Choroid plexus epithelial cell (primary cell): Measurements from ENCODE around the gene CPEB3.
"Not testable (repeated sequence)": the region's sequence is repeated elsewhere in the genome, so short reads cannot be mapped to it uniquely, and the experiment has no call there.

Experiments
- DNase-seq: peaks from one replicate; pipeline ENCODE4 v3.0.0-alpha.2; 2010; ENCODE audit warnings: low read depth
- H3K4me3 ChIP-seq: 2 replicates; pipeline ENCODE4 v1.5.1; 2011; ENCODE audit warnings: low read depth, mild to moderate bottlenecking, control low read depth, low read length, moderate library complexity
- TF ChIP-seq, protein P1 (sequence below): conservative IDR thresholded peaks from 2 replicates; pipeline ENCODE4 v1.5.1; 2011; ENCODE audit warnings: low read depth, mild to moderate bottlenecking, control low read depth, inconsistent platforms, low read length, moderate library complexity

The CPEB3 gene

DNA sequence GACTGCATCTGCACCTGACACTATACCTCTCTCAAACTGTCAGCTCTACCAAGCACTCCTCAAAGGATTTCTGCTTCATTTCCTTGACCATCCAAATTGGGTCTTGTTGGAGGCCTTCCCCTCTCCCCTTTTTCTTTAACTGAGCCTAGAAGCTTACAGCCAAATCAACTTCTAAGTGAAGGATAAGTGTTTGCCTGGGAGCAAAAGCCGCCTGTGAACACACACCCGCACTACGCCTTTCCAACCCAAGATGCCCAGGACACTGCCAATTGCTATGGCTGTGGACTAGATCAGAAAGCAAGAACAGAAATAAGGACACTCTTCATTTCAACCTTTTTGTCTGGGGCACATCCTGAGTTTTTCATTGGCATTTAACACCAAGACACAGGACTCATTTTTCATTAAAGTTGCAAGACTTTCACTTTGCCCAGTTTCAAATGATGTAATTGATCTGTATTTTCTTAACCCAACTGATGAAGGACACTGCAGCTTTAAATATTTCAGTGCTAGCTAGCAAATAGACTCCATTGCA lies 52.8 kb downstream of the CPEB3 start:
- TF ChIP-seq, protein P1, sequence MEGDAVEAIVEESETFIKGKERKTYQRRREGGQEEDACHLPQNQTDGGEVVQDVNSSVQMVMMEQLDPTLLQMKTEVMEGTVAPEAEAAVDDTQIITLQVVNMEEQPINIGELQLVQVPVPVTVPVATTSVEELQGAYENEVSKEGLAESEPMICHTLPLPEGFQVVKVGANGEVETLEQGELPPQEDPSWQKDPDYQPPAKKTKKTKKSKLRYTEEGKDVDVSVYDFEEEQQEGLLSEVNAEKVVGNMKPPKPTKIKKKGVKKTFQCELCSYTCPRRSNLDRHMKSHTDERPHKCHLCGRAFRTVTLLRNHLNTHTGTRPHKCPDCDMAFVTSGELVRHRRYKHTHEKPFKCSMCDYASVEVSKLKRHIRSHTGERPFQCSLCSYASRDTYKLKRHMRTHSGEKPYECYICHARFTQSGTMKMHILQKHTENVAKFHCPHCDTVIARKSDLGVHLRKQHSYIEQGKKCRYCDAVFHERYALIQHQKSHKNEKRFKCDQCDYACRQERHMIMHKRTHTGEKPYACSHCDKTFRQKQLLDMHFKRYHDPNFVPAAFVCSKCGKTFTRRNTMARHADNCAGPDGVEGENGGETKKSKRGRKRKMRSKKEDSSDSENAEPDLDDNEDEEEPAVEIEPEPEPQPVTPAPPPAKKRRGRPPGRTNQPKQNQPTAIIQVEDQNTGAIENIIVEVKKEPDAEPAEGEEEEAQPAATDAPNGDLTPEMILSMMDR: no peak
- peak; percentile 24 for DNase-seq
- H3K4me3 ChIP-seq: peak overlapping the region; percentile 73

DNA sequence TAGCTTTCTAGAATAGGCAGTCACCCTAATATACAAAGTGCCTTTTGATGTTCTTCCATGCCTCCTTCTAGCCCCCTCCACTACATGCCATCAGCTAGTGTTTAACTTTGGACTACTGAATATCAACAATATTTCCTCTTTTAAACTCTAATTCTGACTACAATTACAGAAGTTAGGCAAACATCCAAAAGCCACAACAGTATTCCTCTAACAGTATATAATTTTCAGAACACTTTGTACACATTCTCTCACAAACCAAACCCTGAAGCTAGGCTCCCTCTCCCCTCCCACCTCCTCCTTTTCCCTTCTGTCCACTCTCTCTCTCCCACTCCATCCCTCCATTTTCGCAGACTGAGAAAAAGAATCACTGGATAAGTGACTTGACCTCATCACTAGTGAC lies 59.7 kb downstream of the CPEB3 start:
- TF ChIP-seq, protein P1: no peak
- H3K4me3 ChIP-seq: no peak overlapping the region
- no peak for DNase-seq

DNA sequence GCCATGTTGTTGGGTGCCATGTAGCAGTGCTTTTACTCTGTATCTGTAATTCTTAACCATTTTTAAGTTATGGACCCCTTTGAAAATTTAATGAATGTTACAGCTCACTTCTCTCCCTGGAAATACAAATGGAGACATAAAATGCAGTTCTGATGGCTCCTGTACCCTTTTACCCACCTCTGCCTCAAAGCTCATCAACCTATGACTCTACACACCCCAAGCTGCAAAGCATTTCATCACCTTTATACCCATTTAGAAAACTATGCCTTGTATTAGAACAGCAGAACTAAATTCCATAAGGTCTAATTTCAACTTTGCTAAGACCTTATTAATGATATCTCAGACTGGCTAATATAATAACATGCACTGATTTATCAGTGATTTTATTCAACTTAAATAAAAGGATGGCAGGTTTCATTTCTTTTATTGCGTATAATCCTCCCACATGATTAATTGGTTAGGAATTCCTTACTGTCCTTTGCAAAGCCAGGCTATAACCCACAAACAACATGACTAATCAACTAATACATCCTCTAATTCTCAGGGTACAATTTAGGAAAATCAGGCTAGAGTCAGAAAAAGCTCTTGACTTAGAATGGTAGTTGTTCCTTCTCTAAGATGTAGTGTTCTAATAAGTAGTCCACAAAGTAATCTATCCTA lies 68.1 kb downstream of the CPEB3 start:
- TF ChIP-seq, protein P1: no peak
- H3K4me3 ChIP-seq: no peak overlapping the region
- peak; percentile 74 for DNase-seq

DNA sequence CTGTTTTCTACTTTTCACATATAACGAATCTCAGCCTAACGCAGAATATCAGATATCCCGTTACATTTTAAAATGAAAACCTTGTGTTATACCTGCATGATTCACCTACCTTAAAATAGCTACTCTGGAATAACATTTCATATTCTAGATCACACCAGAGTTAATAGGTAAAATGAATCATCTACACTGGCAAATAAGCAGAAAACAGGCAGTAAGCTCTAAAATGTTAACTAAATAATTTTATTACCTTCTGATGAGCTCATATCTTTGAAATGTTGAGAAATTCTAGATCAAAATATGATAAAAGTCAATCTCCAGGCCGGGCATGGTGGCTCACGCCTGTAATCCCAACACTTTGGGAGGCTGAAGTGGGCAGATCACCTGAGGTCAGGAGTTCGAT lies 71.3 kb downstream of the CPEB3 start:
- no peak for DNase-seq
- TF ChIP-seq, protein P1: no peak
- H3K4me3 ChIP-seq: no peak overlapping the region

DNA sequence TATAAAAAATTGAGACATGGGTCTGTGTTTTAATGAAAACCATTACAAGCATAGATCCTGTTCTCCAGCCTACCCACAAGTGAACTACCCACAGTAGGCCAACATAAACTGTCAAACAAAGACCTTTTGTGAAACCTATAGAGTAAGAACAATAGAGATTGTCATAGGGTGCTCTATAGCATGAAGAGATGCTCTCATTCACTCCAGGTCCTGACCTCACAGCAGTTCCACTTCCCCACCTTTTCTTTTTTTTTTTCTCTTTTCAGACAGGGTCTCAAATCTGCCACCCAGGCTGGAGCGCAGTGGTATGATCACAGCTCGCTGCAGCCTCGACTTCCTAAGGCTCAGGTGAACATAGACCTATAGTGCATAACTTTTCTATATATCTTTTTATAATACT lies 72.3 kb downstream of the CPEB3 start:
- no peak overlapping the region for H3K4me3 ChIP-seq
- no peak for DNase-seq
- TF ChIP-seq, protein P1: no peak

DNA sequence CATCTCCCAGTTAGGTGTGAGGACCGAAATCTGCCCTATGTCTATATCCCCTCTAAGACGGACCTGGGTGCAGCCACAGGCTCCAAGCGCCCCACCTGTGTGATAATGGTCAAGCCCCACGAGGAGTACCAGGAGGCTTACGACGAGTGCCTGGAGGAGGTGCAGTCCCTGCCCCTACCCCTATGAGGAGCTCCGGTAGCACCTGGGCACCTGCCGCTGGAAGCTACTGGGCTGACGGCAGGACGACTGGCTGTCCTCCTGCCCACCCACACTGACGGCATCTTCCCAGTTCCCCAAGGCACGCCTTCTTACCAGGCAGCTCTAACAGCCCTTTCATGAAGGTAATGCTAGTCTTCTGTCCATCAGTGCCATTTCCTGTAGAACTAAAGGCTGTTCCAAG lies 74.3 kb downstream of the CPEB3 start:
- TF ChIP-seq, protein P1: peak; percentile 4
- H3K4me3 ChIP-seq, DNase-seq: not testable (repeated sequence)

DNA sequence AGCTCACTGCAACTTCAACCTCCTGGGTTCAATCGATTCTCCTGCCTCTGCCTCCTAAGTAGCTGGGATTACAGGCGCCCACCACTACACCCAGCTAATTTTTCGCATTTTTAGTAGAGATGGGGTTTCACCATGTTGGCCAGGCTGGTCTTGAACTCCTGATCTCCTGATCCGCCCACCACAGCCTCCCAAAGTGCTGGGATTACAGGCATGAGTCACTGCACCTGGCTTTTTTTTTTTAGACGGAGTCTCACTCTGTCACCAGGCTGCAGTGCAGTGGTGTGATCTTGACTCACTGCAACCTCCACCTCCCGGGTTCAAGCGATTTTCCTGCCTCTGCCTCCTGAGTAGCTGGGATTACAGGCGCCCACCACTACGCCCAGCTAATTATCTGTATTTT lies 75.7 kb downstream of the CPEB3 start:
- H3K4me3 ChIP-seq, DNase-seq: not testable (repeated sequence)
